ENCODE data around the gene PITPNC1.

- TF ChIP-seq EZH2 (IDR thresholded peaks at IDR 0.05; ENCODE audit: insufficient read depth, poor library complexity, severe bottlenecking) (no peak), EZH2phosphoT487 (IDR thresholded peaks at IDR 0.05; ENCODE audit: insufficient read depth, low read depth) (no peak)
Observed at GRCh38 chr17:67456889-67457288, 79.8 kb downstream of the PITPNC1 start.

Measured in GM23248 (cell line).